Upper lobe of left lung (tissue), 4 donors: ENCODE results near the gene ZBTB16.

Source experiments
- CTCF ChIP-seq, 6 experiments: fragments of 450-650 bp in 4 of 6; fragments of 200-600 bp in 2 of 6; sonication (generic) in 2 of 6; IDR thresholded peaks; one replicate each; pipeline ENCODE4 v1.5.1; 2016 to 2019; ENCODE audit warnings: antibody characterized with exemption in 6 of 6
- POLR2A ChIP-seq, 4 donors: fragments of 450-650 bp; IDR thresholded peaks; one replicate each; pipeline ENCODE4 v1.5.1; 2016 to 2017; ENCODE audit warnings: antibody characterized with exemption in 4 of 4, mild to moderate bottlenecking in 2 of 4
- POLR2AphosphoS5 ChIP-seq, 2 donors: sonication (generic); formaldehyde crosslinking; IDR thresholded peaks; one replicate each; pipeline ENCODE4 v1.5.1; 2017; ENCODE audit warnings: antibody characterized with exemption in 2 of 2

GRCh38 chr11:114176321-114176720, 116.8 kb downstream of the ZBTB16 start:
- no peak for TF ChIP-seq CTCF (IDR thresholded peaks at IDR 0.05)
- no peak for TF ChIP-seq POLR2A (IDR thresholded peaks at IDR 0.05)
- TF ChIP-seq POLR2AphosphoS5 (IDR thresholded peaks at IDR 0.05) = no peak
